HUES6 (cell line): ENCODE data around the gene FBXO47.

Experiments
- H3K27ac ChIP-seq: 2 replicates; pipeline ENCODE4 v1.7.0; 2013; ENCODE audit warnings: low read depth, mild to moderate bottlenecking, low read length, inconsistent platforms
- H3K27me3 ChIP-seq: 2 replicates; pipeline ENCODE4 v1.6.1; 2013; ENCODE audit warnings: low read length; ENCODE audit not compliant: control insufficient read depth, insufficient read depth
- H3K36me3 ChIP-seq: 2 replicates; pipeline ENCODE4 v1.6.1; 2013; ENCODE audit warnings: low read length; ENCODE audit not compliant: control insufficient read depth, insufficient read depth
- H3K4me1 ChIP-seq: 2 replicates; pipeline ENCODE4 v1.6.1; 2013; ENCODE audit warnings: low read length; ENCODE audit not compliant: control insufficient read depth, insufficient read depth
- H3K4me3 ChIP-seq: 2 replicates; pipeline ENCODE4 v1.5.1; 2013; ENCODE audit warnings: low read depth, low read length
- H3K9ac ChIP-seq: one replicate; pipeline ENCODE4 v1.6.1; 2013; ENCODE audit warnings: mild to moderate bottlenecking, low read length
- H3K9me3 ChIP-seq: 2 replicates; pipeline ENCODE4 v1.6.1; 2013; ENCODE audit warnings: low read depth, low read length; ENCODE audit not compliant: control insufficient read depth, insufficient read depth

The FBXO47 gene

DNA sequence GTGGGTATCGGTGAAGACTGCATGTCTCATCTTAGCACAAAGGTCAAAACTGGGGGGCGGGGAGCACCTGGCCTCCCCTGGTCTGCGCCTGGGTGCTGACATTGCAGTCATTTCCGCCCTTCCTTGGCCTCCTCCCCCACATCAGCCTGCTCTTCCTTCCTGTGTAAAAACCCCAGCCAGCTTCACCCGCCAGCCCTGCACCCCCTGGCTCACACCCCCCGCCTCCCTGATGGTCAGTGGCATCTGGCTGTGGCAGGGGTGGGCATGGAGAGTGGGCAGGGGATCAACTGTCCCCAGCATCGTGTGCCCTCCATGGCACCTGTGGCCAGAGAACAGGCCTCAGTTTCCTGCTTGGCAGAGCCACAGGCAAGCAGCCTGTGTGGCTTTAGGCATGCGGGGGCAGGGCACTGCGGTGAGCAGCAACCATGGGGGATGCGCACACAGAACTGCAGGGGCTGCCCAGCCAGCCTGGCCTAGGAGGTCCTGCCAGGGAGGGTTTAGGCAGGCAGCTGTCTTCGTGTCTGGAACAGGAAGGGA is 68.3 kb downstream of the FBXO47 start:
- Histone ChIP-seq H3K27ac (no peak overlapping the region), H3K9me3 (no peaks in the 10 kb centered on the region), H3K27me3 (no peaks in the 10 kb centered on the region), H3K4me1 (peaks cover 31% of the 10 kb centered on the region; the same call in 1 of the 2 replicates), H3K4me3 (no peak overlapping the region), H3K36me3 (peaks cover 65% of the 10 kb centered on the region), H3K9ac (no peak overlapping the region)

DNA sequence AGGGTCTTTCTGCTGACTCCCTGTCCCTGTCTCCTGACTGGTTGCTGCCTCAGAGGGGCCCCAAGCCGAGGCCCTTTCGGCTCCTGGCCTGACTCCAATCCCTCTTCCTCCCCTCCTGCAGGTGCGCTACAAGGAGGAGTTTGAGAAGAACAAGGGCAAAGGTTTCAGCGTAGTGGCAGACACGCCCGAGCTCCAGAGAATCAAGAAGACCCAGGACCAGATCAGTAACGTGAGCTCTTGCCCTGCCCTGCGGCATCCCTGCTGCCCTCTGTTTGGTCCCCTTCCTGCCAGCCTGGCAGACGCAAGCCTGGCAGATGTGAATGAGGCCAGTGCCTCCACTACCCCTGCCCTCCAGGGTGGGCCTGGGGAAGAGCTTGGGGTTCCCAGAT is 68.9 kb downstream of the FBXO47 start:
- peak overlapping the region; percentile 12 for H3K9ac ChIP-seq
- H3K36me3 ChIP-seq = peaks cover 61% of the 10 kb centered on the region
- H3K27ac ChIP-seq = no peak overlapping the region
- no peak overlapping the region for H3K4me3 ChIP-seq
- no peaks in the 10 kb centered on the region for H3K9me3 ChIP-seq
- peaks cover 37% of the 10 kb centered on the region; the same call in 1 of the 2 replicates for H3K4me1 ChIP-seq
- H3K27me3 ChIP-seq = no peaks in the 10 kb centered on the region

DNA sequence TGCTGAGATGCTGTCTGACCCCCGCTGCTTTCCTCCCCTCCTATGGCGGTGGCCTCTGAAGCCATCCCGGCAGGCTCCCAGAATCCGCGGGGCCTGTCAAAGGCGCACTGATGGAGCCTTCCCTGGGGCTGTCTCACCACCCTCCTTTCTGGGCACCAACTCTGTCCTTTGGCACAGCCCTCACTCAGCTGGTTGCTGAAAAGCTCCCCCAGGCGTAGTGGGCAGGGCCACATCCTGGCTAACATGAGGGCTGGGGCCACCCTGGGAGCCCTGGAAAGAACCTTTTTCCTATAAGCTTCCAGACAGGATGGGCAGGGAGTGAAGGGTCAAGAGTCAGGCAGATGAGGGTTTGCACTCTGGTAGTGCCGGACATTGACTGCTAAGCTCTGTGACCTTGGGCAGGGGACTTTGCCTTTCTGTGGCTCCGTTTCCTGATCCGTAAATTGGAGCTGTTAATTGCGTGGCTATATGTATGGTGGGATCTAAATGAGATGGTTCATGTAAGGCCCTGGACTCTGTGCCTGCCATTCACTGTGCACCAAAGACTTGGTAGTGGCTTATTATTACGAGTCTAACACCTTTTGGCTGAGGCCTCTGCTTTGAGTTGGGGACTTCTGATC is 69.4 kb downstream of the FBXO47 start:
- Histone ChIP-seq H3K4me1 (peaks cover 42% of the 10 kb centered on the region; the same call in 1 of the 2 replicates), H3K9ac (no peak overlapping the region), H3K27ac (no peak overlapping the region), H3K4me3 (no peak overlapping the region), H3K36me3 (peaks cover 61% of the 10 kb centered on the region), H3K27me3 (no peaks in the 10 kb centered on the region), H3K9me3 (no peaks in the 10 kb centered on the region)

DNA sequence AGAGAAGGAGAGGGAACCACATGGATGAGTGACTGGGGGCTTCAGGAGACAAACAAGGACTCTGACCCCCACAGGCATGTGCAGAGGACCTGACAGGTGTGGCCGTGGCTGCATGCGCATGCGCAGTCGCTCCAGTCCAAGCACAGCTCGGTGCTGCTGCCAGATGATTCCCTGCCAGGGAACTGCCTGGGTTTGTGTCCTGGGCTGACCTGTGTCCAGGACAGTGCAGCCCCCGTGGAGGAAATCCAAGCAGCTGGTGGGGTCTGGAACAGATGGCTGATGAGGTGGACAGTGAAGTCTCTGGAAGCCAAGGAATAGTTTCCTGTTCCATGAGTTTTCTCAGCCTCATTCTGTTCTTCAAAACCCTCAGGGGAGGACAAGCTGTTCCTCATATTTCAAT is 70.0 kb downstream of the FBXO47 start:
- H3K9me3 ChIP-seq = no peaks in the 10 kb centered on the region
- peaks cover 42% of the 10 kb centered on the region; the same call in 1 of the 2 replicates for H3K4me1 ChIP-seq
- H3K4me3 ChIP-seq = no peak overlapping the region
- H3K9ac ChIP-seq = no peak overlapping the region
- no peaks in the 10 kb centered on the region for H3K27me3 ChIP-seq
- H3K36me3 ChIP-seq = peaks cover 66% of the 10 kb centered on the region
- no peak overlapping the region; the same call in 1 of the 2 replicates for H3K27ac ChIP-seq

DNA sequence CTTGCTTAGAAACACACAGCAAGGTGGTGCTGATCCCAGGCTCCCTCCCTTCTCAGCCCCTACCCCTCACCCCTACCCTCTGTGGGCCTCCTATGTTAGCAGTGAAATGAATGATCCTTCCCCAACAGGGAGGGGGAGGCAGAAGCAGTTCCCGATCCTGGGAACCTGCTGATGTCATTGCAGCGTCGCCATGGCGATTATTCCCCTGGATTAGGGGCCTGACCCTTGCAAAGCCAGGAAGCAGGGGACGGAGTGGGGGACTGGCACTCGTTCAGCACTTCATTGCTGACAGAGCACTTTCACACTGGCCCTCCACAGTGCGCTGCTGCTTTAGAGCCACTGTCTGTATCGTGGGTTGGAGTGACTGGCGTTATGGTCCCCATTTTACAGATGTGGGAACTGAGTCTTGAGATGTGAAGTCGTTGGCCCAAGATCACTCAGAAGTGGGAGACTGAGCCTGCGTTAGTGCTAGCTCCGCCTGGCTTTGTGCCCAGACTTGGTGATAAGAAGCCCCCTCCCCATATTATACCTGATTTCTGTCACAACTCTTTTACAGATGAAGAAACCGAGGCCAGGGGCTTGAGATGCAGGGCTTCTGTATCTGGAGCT is 70.8 kb downstream of the FBXO47 start:
- H3K27ac ChIP-seq = no peak overlapping the region
- no peak overlapping the region for H3K9ac ChIP-seq
- H3K4me1 ChIP-seq = peaks cover 42% of the 10 kb centered on the region; the same call in 1 of the 2 replicates
- H3K4me3 ChIP-seq = no peak overlapping the region
- H3K9me3 ChIP-seq = no peaks in the 10 kb centered on the region
- H3K36me3 ChIP-seq = peaks cover 74% of the 10 kb centered on the region
- no peaks in the 10 kb centered on the region for H3K27me3 ChIP-seq

- no peak overlapping the region for H3K9ac ChIP-seq
- H3K4me1 ChIP-seq = peaks cover 35% of the 10 kb centered on the region; the same call in 1 of the 2 replicates
- H3K9me3 ChIP-seq = no peaks in the 10 kb centered on the region
- H3K36me3 ChIP-seq = peaks cover 80% of the 10 kb centered on the region
- H3K27ac ChIP-seq = no peak overlapping the region; the same call in 1 of the 2 replicates
- no peaks in the 10 kb centered on the region for H3K27me3 ChIP-seq
- H3K4me3 ChIP-seq = no peak overlapping the region
Measured at GRCh38 chr17:38894276-38894675, 72.9 kb downstream of the FBXO47 start.

- no peaks in the 10 kb centered on the region for H3K27me3 ChIP-seq
- H3K9me3 ChIP-seq = no peaks in the 10 kb centered on the region
- peaks cover 29% of the 10 kb centered on the region; the same call in 1 of the 2 replicates for H3K4me1 ChIP-seq
- H3K9ac ChIP-seq = no peak overlapping the region
- no peak overlapping the region for H3K4me3 ChIP-seq
- H3K36me3 ChIP-seq = peaks cover 77% of the 10 kb centered on the region
- H3K27ac ChIP-seq = peak overlapping the region; percentile 56; the same call in 1 of the 2 replicates
Measured at GRCh38 chr17:38893607-38894006, 73.6 kb downstream of the FBXO47 start.

- H3K27ac ChIP-seq = no peak overlapping the region
- H3K9me3 ChIP-seq = no peaks in the 10 kb centered on the region
- H3K36me3 ChIP-seq = peaks cover 74% of the 10 kb centered on the region
- H3K4me3 ChIP-seq = no peak overlapping the region
- H3K27me3 ChIP-seq = no peaks in the 10 kb centered on the region
- no peak overlapping the region for H3K9ac ChIP-seq
- H3K4me1 ChIP-seq = peaks cover 26% of the 10 kb centered on the region; the same call in 1 of the 2 replicates
Measured at GRCh38 chr17:38893113-38893512, 74.1 kb downstream of the FBXO47 start.

GRCh38 chr17:38892620-38893019 is 74.6 kb downstream of the FBXO47 start:
- H3K9ac ChIP-seq = no peak overlapping the region
- no peaks in the 10 kb centered on the region for H3K27me3 ChIP-seq
- no peak overlapping the region for H3K4me3 ChIP-seq
- no peaks in the 10 kb centered on the region for H3K9me3 ChIP-seq
- peaks cover 22% of the 10 kb centered on the region; the same call in 1 of the 2 replicates for H3K4me1 ChIP-seq
- peaks cover 73% of the 10 kb centered on the region for H3K36me3 ChIP-seq
- no peak overlapping the region for H3K27ac ChIP-seq

- Histone ChIP-seq H3K4me1 (peaks cover 16% of the 10 kb centered on the region; the same call in 1 of the 2 replicates), H3K36me3 (peaks cover 73% of the 10 kb centered on the region), H3K27ac (no peak overlapping the region), H3K9ac (no peak overlapping the region), H3K9me3 (no peaks in the 10 kb centered on the region), H3K4me3 (no peak overlapping the region), H3K27me3 (no peaks in the 10 kb centered on the region)
Measured at GRCh38 chr17:38892083-38892482, 75.1 kb downstream of the FBXO47 start.

- no peak overlapping the region for H3K27ac ChIP-seq
- H3K4me1 ChIP-seq = peaks cover 17% of the 10 kb centered on the region; the same call in 1 of the 2 replicates
- H3K4me3 ChIP-seq = no peak overlapping the region
- H3K9me3 ChIP-seq = no peaks in the 10 kb centered on the region
- H3K36me3 ChIP-seq = peaks cover 69% of the 10 kb centered on the region
- H3K9ac ChIP-seq = no peak overlapping the region
- no peaks in the 10 kb centered on the region for H3K27me3 ChIP-seq
Measured at GRCh38 chr17:38891441-38891840, 75.8 kb downstream of the FBXO47 start.
